Adrenal gland (tissue), 5 donors: ENCODE data around the gene IRF4.

Experiments used
- CTCF ChIP-seq, 6 experiments: fragments of 450-650 bp in 4 of 6; fragments of 200-600 bp in 2 of 6; sonication (generic) in 1 of 6; IDR thresholded peaks; 1 replicate in 5 of 6; 2 replicates in 1 of 6; pipeline versions ENCODE4 v1.5.1 to v1.8.0; 2016 to 2021; ENCODE audit warnings: antibody characterized with exemption in 6 of 6, mild to moderate bottlenecking in 2 of 6, moderate library complexity in 1 of 6
- POLR2A ChIP-seq, 2 donors: fragments of 450-650 bp; IDR thresholded peaks; one replicate each; pipeline ENCODE4 v1.6.1; 2017; ENCODE audit warnings: antibody characterized with exemption in 2 of 2, mild to moderate bottlenecking in 2 of 2, moderate library complexity in 1 of 2
- donor health status: DM: no; HTN: no; CAD: no.

GRCh38 chr6:394641-395289 lies 3.2 kb downstream of the IRF4 start:
- TF ChIP-seq CTCF (IDR thresholded peaks at IDR 0.05) (no peak), POLR2A (IDR thresholded peaks at IDR 0.05) (no peak)
